Activated CD8-positive, alpha-beta T cell treated with anti-CD3 and anti-CD28 coated beads, Interleukin-2, amount 10 ng/mL, durations not matched to agents 7 days and 5 days (primary cell): ENCODE data around the gene RGS6. TPM values are rescaled to one million over a fixed set of nuclear protein-coding genes. Genes with fewer than 3 reads are reported as not detected.
A peak's percentile ranks its signal among the peaks of the same experiment; 100 is the strongest.

Experiments used
- ATAC-seq: fragments of 150-1000 bp; cut with Tn5 transposase; one replicate; pipeline ENCODE4 v1.10.0; 2021; ENCODE audit warnings: moderate library complexity
- CTCF ChIA-PET: fragments of 350-600 bp; sonication (Branson Sonifier 250); formaldehyde crosslinking; loops from one replicate; lab custom pipeline; 2021; ENCODE audit warnings: antibody characterized with exemption; lab: Charles Lee
- POLR2A ChIA-PET: fragments of 350-600 bp; sonication (Branson Sonifier 250); formaldehyde crosslinking; loops from one replicate; lab custom pipeline; 2021; ENCODE audit warnings: antibody characterized with exemption; lab: Charles Lee
- DNase-seq: peaks from one replicate; pipeline ENCODE4 v3.0.0-alpha.2; 2020
- H3K27ac Mint-ChIP-seq: one replicate; pipeline ENCODE4 v1.8.0; 2021; ENCODE audit warnings: mild to moderate bottlenecking, mixed read lengths
- H3K27me3 Mint-ChIP-seq: one replicate; pipeline ENCODE4 v1.8.0; 2021; ENCODE audit warnings: low read depth, mixed read lengths
- H3K36me3 Mint-ChIP-seq: one replicate; pipeline ENCODE4 v1.8.0; 2021; ENCODE audit warnings: low read depth, mixed read lengths
- H3K4me1 Mint-ChIP-seq: one replicate; pipeline ENCODE4 v1.8.0; 2021; ENCODE audit warnings: low read depth, mixed read lengths
- H3K4me3 Mint-ChIP-seq: one replicate; pipeline ENCODE4 v1.8.0; 2021; ENCODE audit warnings: mild to moderate bottlenecking, mixed read lengths
- H3K9me3 Mint-ChIP-seq: one replicate; pipeline ENCODE4 v1.8.0; 2022; ENCODE audit warnings: mixed read lengths; ENCODE audit not compliant: insufficient read depth
- total RNA-seq, 2 experiments: library from RNA; stranded (reverse); gene quantifications; one replicate each; pipeline ENCODE4 v1.2.3, GENCODE V29; 2021

Gene RGS6
- total RNA-seq, 2 experiments from 2014 or later, result 0.16 to 0.47 TPM

GRCh38 chr14:72554994-72555608 is 622.9 kb downstream of the RGS6 start:
- ChIA-PET CTCF (no interaction called here), POLR2A (no interaction called here)
- Mint-ChIP-seq H3K27ac (no peak overlapping the region), H3K4me3 (no peak overlapping the region), H3K36me3 (no peaks in the 10 kb centered on the region), H3K4me1 (peaks cover 25% of the 10 kb centered on the region), H3K27me3 (peaks cover 51% of the 10 kb centered on the region), H3K9me3 (no peaks in the 10 kb centered on the region)
- ATAC-seq (no peak), DNase-seq (no peak)

GRCh38 chr14:72555609-72556000 is 623.4 kb downstream of the RGS6 start:
- no peak overlapping the region for H3K27ac Mint-ChIP-seq
- DNase-seq, result no peak
- ChIA-PET CTCF (no interaction called here), POLR2A (no interaction called here)
- ATAC-seq, result no peak
- no peaks in the 10 kb centered on the region for H3K36me3 Mint-ChIP-seq
- H3K4me1 Mint-ChIP-seq, result peaks cover 25% of the 10 kb centered on the region
- no peaks in the 10 kb centered on the region for H3K9me3 Mint-ChIP-seq
- peaks cover 56% of the 10 kb centered on the region for H3K27me3 Mint-ChIP-seq
- no peak overlapping the region for H3K4me3 Mint-ChIP-seq

GRCh38 chr14:72557671-72558070 is 625.4 kb downstream of the RGS6 start:
- Mint-ChIP-seq H3K36me3 (no peaks in the 10 kb centered on the region), H3K9me3 (no peaks in the 10 kb centered on the region), H3K4me3 (no peak overlapping the region), H3K27ac (no peak overlapping the region), H3K4me1 (peaks cover 12% of the 10 kb centered on the region), H3K27me3 (peaks cover 52% of the 10 kb centered on the region)
- DNase-seq, result no peak
- no peak for ATAC-seq
- ChIA-PET CTCF (interaction anchor here (1.1 kb wide), 1 partner anchor 14 kb away, joined by 3 read pairs; no protein-coding TSS in a partner anchor), POLR2A (no interaction called here)

- Mint-ChIP-seq H3K27me3 (peaks cover 44% of the 10 kb centered on the region), H3K36me3 (no peaks in the 10 kb centered on the region), H3K27ac (no peak overlapping the region), H3K4me1 (peaks cover 18% of the 10 kb centered on the region), H3K9me3 (no peaks in the 10 kb centered on the region), H3K4me3 (no peak overlapping the region)
- ChIA-PET POLR2A (no interaction called here), CTCF (interaction anchor here (1.1 to 1.8 kb wide), 3 partner anchors 8 to 42 kb away, joined by 3 to 7 read pairs (median 3); no protein-coding TSS in a partner anchor)
- DNase-seq (no peak), ATAC-seq (no peak)
Observed at GRCh38 chr14:72558721-72559120, 626.5 kb downstream of the RGS6 start.

GRCh38 chr14:72559202-72559601 is 627.0 kb downstream of the RGS6 start:
- DNase-seq, result no peak
- Mint-ChIP-seq H3K9me3 (no peaks in the 10 kb centered on the region), H3K27ac (no peak overlapping the region), H3K4me1 (peaks cover 21% of the 10 kb centered on the region), H3K4me3 (no peak overlapping the region), H3K27me3 (peaks cover 40% of the 10 kb centered on the region), H3K36me3 (no peaks in the 10 kb centered on the region)
- POLR2A ChIA-PET, result no interaction called here
- CTCF ChIA-PET, result interaction anchor here (1.5 to 1.8 kb wide), 2 partner anchors 9 to 42 kb away, joined by 3 to 7 read pairs; no protein-coding TSS in a partner anchor
- ATAC-seq, result no peak

- Mint-ChIP-seq H3K4me3 (no peak overlapping the region), H3K27me3 (peaks cover 38% of the 10 kb centered on the region), H3K36me3 (no peaks in the 10 kb centered on the region), H3K4me1 (peaks cover 21% of the 10 kb centered on the region), H3K9me3 (no peaks in the 10 kb centered on the region), H3K27ac (no peak overlapping the region)
- ATAC-seq (no peak), DNase-seq (no peak)
- POLR2A ChIA-PET, result no interaction called here
- CTCF ChIA-PET, result interaction anchor here (1.5 to 1.8 kb wide), 2 partner anchors 9 to 43 kb away, joined by 3 to 7 read pairs; no protein-coding TSS in a partner anchor
Observed at GRCh38 chr14:72559669-72560255, 627.5 kb downstream of the RGS6 start.

- POLR2A ChIA-PET, result no interaction called here
- ATAC-seq, result no peak
- H3K36me3 Mint-ChIP-seq, result no peaks in the 10 kb centered on the region
- no peak for DNase-seq
- peaks cover 38% of the 10 kb centered on the region for H3K27me3 Mint-ChIP-seq
- no peak overlapping the region for H3K27ac Mint-ChIP-seq
- H3K9me3 Mint-ChIP-seq, result no peaks in the 10 kb centered on the region
- H3K4me3 Mint-ChIP-seq, result no peak overlapping the region
- CTCF ChIA-PET, result no interaction called here
- H3K4me1 Mint-ChIP-seq, result peaks cover 21% of the 10 kb centered on the region
Observed at GRCh38 chr14:72560331-72560730, 628.1 kb downstream of the RGS6 start.

- H3K9me3 Mint-ChIP-seq, result no peaks in the 10 kb centered on the region
- ATAC-seq, result no peak
- H3K4me1 Mint-ChIP-seq, result peaks cover 21% of the 10 kb centered on the region
- H3K27me3 Mint-ChIP-seq, result peaks cover 34% of the 10 kb centered on the region
- ChIA-PET POLR2A (no interaction called here), CTCF (no interaction called here)
- H3K36me3 Mint-ChIP-seq, result no peaks in the 10 kb centered on the region
- no peak for DNase-seq
- peak overlapping the region; percentile 20 for H3K27ac Mint-ChIP-seq
- no peak overlapping the region for H3K4me3 Mint-ChIP-seq
Observed at GRCh38 chr14:72560889-72561493, 628.8 kb downstream of the RGS6 start.

- POLR2A ChIA-PET, result no interaction called here
- peaks cover 21% of the 10 kb centered on the region for H3K4me1 Mint-ChIP-seq
- no peak overlapping the region for H3K27ac Mint-ChIP-seq
Observed at GRCh38 chr14:72562300-72562699, 630.1 kb downstream of the RGS6 start.

GRCh38 chr14:72563676-72564075 is 631.4 kb downstream of the RGS6 start:
- H3K4me1 Mint-ChIP-seq, result peaks cover 21% of the 10 kb centered on the region
- ChIA-PET POLR2A (interaction anchor here (0.6 kb wide), 2 partner anchors 10 to 1070 kb away, joined by 4 read pairs; no protein-coding TSS in a partner anchor), CTCF (interaction anchor here (0.6 kb wide), 1 partner anchor 332 kb away, joined by 3 read pairs; no protein-coding TSS in a partner anchor)

More at GRCh38 chr14:72562300-72562699, 630.1 kb downstream of the RGS6 start:
- Mint-ChIP-seq H3K9me3 (no peaks in the 10 kb centered on the region), H3K27me3 (peaks cover 32% of the 10 kb centered on the region), H3K4me3 (no peak overlapping the region), H3K36me3 (no peaks in the 10 kb centered on the region)
- DNase-seq, result no peak
- ATAC-seq, result no peak
- CTCF ChIA-PET, result no interaction called here

GRCh38 chr14:72565149-72565559 is 632.9 kb downstream of the RGS6 start:
- POLR2A ChIA-PET, result no interaction called here

More at GRCh38 chr14:72563676-72564075, 631.4 kb downstream of the RGS6 start:
- Mint-ChIP-seq H3K4me3 (no peak overlapping the region), H3K9me3 (no peaks in the 10 kb centered on the region), H3K27ac (no peak overlapping the region), H3K36me3 (no peaks in the 10 kb centered on the region), H3K27me3 (peaks cover 24% of the 10 kb centered on the region)
- DNase-seq (no peak), ATAC-seq (no peak)

GRCh38 chr14:72565917-72566316 is 633.7 kb downstream of the RGS6 start:
- Mint-ChIP-seq H3K9me3 (no peaks in the 10 kb centered on the region), H3K27me3 (peaks cover 14% of the 10 kb centered on the region), H3K27ac (no peak overlapping the region), H3K4me1 (peaks cover 9% of the 10 kb centered on the region), H3K36me3 (no peaks in the 10 kb centered on the region), H3K4me3 (no peak overlapping the region)
- no peak for ATAC-seq
- DNase-seq, result no peak
- CTCF ChIA-PET, result no interaction called here
- POLR2A ChIA-PET, result no interaction called here

More at GRCh38 chr14:72565149-72565559, 632.9 kb downstream of the RGS6 start:
- Mint-ChIP-seq H3K4me1 (peaks cover 9% of the 10 kb centered on the region), H3K27me3 (peaks cover 14% of the 10 kb centered on the region), H3K9me3 (no peaks in the 10 kb centered on the region), H3K4me3 (no peak overlapping the region), H3K36me3 (no peaks in the 10 kb centered on the region), H3K27ac (no peak overlapping the region)
- ATAC-seq, result no peak
- CTCF ChIA-PET, result no interaction called here
- no peak for DNase-seq
